DMS 273 (cell line): ENCODE data around the gene CHRNA5.
A peak's percentile ranks its signal among the peaks of the same experiment; 100 is the strongest.
"Not testable (repeated sequence)": the region's sequence is repeated elsewhere in the genome, so short reads cannot be mapped to it uniquely, and the experiment has no call there.

Experiments used
- DNase-seq: peaks from one replicate; lab custom pipeline; 2025; ENCODE audit not compliant: unreplicated experiment; lab: John Stamatoyannopoulos, UW

The CHRNA5 gene

GRCh38 chr15:78564743-78565096 is 600 bp upstream of the CHRNA5 start:
- no peak for DNase-seq

- peak; percentile 72 for DNase-seq
Observed at GRCh38 chr15:78565951-78566774, 843 bp downstream of the CHRNA5 start.

- DNase-seq = peak; percentile 51
Observed at GRCh38 chr15:78567531-78567930, 2.2 kb downstream of the CHRNA5 start.

GRCh38 chr15:78570710-78571109 is 5.4 kb downstream of the CHRNA5 start:
- peak; percentile 9 for DNase-seq

GRCh38 chr15:78571382-78571781 is 6.1 kb downstream of the CHRNA5 start:
- no peak for DNase-seq

GRCh38 chr15:78573416-78573815 is 8.1 kb downstream of the CHRNA5 start:
- no peak for DNase-seq

- DNase-seq = no peak
Observed at GRCh38 chr15:78574944-78575343, 9.6 kb downstream of the CHRNA5 start.

- DNase-seq = no peak
Observed at GRCh38 chr15:78597583-78597982, 32.3 kb downstream of the CHRNA5 start.

- DNase-seq = no peak
Observed at GRCh38 chr15:78598348-78598747, 33.0 kb downstream of the CHRNA5 start.

- DNase-seq = no peak
Observed at GRCh38 chr15:78599189-78599588, 33.9 kb downstream of the CHRNA5 start.

GRCh38 chr15:78603467-78603866 is 38.1 kb downstream of the CHRNA5 start:
- DNase-seq = no peak

GRCh38 chr15:78604420-78604819 is 39.1 kb downstream of the CHRNA5 start:
- DNase-seq = no peak

GRCh38 chr15:78605201-78605600 is 39.9 kb downstream of the CHRNA5 start:
- DNase-seq = no peak

- no peak for DNase-seq
Observed at GRCh38 chr15:78605680-78606079, 40.4 kb downstream of the CHRNA5 start.

GRCh38 chr15:78609551-78609950 is 44.2 kb downstream of the CHRNA5 start:
- DNase-seq = not testable (repeated sequence)

GRCh38 chr15:78614021-78614420 is 48.7 kb downstream of the CHRNA5 start:
- no peak for DNase-seq

- no peak for DNase-seq
Observed at GRCh38 chr15:78615151-78615589, 49.9 kb downstream of the CHRNA5 start.

- no peak for DNase-seq
Observed at GRCh38 chr15:78616506-78616905, 51.2 kb downstream of the CHRNA5 start.

GRCh38 chr15:78617076-78617475 is 51.8 kb downstream of the CHRNA5 start:
- no peak for DNase-seq

GRCh38 chr15:78617516-78617915 is 52.2 kb downstream of the CHRNA5 start:
- peak; percentile 62 for DNase-seq

- no peak for DNase-seq
Observed at GRCh38 chr15:78618064-78618463, 52.7 kb downstream of the CHRNA5 start.

- peak; percentile 89 for DNase-seq
Observed at GRCh38 chr15:78618490-78618934, 53.2 kb downstream of the CHRNA5 start.
